ENCODE data around the gene LRP3.
"Not testable (repeated sequence)": the region's sequence is repeated elsewhere in the genome, so short reads cannot be mapped to it uniquely, and the experiment has no call there.

The LRP3 gene

GRCh38 chr19:33219261-33219815 lies 25.2 kb downstream of the LRP3 start:
- POLR2A ChIA-PET: interaction anchor here (0.5 kb wide), 1 partner anchor 164 kb away, joined by 3 read pairs; no protein-coding TSS in a partner anchor
- no peak for DNase-seq (ENCODE audit: extremely low spot score)
- CTCF ChIA-PET: no interaction called here
- no peak for TF ChIP-seq ZNF384 (IDR thresholded peaks at IDR 0.05)

- POLR2A ChIA-PET: no interaction called here
- no peak for TF ChIP-seq ELF4 (IDR thresholded peaks at IDR 0.05)
- no peak for TF ChIP-seq SP1 (IDR thresholded peaks at IDR 0.05)
- TF ChIP-seq L3MBTL2 (conservative IDR thresholded peaks at IDR 0.05): no peak
- TF ChIP-seq BHLHE40 (IDR thresholded peaks at IDR 0.05; ENCODE audit: borderline replicate concordance): no peak
- TF ChIP-seq HDGF (IDR thresholded peaks at IDR 0.05; ENCODE audit: borderline replicate concordance): no peak
- no peak for TF ChIP-seq CTBP1 (IDR thresholded peaks at IDR 0.05; ENCODE audit: borderline replicate concordance)
- no peak for TF ChIP-seq NFRKB (IDR thresholded peaks at IDR 0.05)
- TF ChIP-seq FOXK2 (IDR thresholded peaks at IDR 0.05): no peak
- TF ChIP-seq LEF1 (IDR thresholded peaks at IDR 0.05; ENCODE audit: borderline replicate concordance): no peak
- TF ChIP-seq FOXM1 (IDR thresholded peaks at IDR 0.05; ENCODE audit: borderline replicate concordance): no peak
- no peak for TF ChIP-seq ARNT (IDR thresholded peaks at IDR 0.05)
- TF ChIP-seq ZNF384 (IDR thresholded peaks at IDR 0.05): no peak
- no peak for TF ChIP-seq TARDBP (IDR thresholded peaks at IDR 0.05)
- TF ChIP-seq PKNOX1 (IDR thresholded peaks at IDR 0.05): no peak
- no peak for TF ChIP-seq FOXA1 (IDR thresholded peaks at IDR 0.05)
- no peak for TF ChIP-seq SUZ12 (IDR thresholded peaks at IDR 0.05)
- CTCF ChIA-PET: no interaction called here
- DNase-seq (ENCODE audit: extremely low spot score): no peak
These were observed 26.0 kb downstream of the LRP3 start for GRCh38 chr19:33220115-33220514.

GRCh38 chr19:33220735-33221134 lies 26.6 kb downstream of the LRP3 start:
- ChIA-PET POLR2A (no interaction called here), CTCF (no interaction called here)
- no peak for DNase-seq (ENCODE audit: extremely low spot score)
- no peak for TF ChIP-seq LEF1 (IDR thresholded peaks at IDR 0.05; ENCODE audit: borderline replicate concordance)
- TF ChIP-seq TARDBP (IDR thresholded peaks at IDR 0.05): no peak
- no peak for TF ChIP-seq FOXK2 (IDR thresholded peaks at IDR 0.05)
- TF ChIP-seq L3MBTL2 (conservative IDR thresholded peaks at IDR 0.05): no peak
- no peak for TF ChIP-seq ZNF384 (IDR thresholded peaks at IDR 0.05)
- TF ChIP-seq SUZ12 (IDR thresholded peaks at IDR 0.05): no peak
- no peak for TF ChIP-seq HDGF (IDR thresholded peaks at IDR 0.05; ENCODE audit: borderline replicate concordance)
- no peak for TF ChIP-seq FOXA1 (IDR thresholded peaks at IDR 0.05)
- no peak for TF ChIP-seq FOXM1 (IDR thresholded peaks at IDR 0.05; ENCODE audit: borderline replicate concordance)
- TF ChIP-seq ELF4 (IDR thresholded peaks at IDR 0.05): no peak
- TF ChIP-seq BHLHE40 (IDR thresholded peaks at IDR 0.05; ENCODE audit: borderline replicate concordance): no peak
- no peak for TF ChIP-seq PKNOX1 (IDR thresholded peaks at IDR 0.05)
- no peak for TF ChIP-seq ARNT (IDR thresholded peaks at IDR 0.05)
- TF ChIP-seq NFRKB (IDR thresholded peaks at IDR 0.05): no peak
- TF ChIP-seq SP1 (IDR thresholded peaks at IDR 0.05): no peak

GRCh38 chr19:33221638-33222037 lies 27.5 kb downstream of the LRP3 start:
- POLR2A ChIA-PET: no interaction called here
- no peak for DNase-seq (ENCODE audit: extremely low spot score)
- CTCF ChIA-PET: no interaction called here
- TF ChIP-seq BHLHE40 (IDR thresholded peaks at IDR 0.05; ENCODE audit: borderline replicate concordance): no peak

- POLR2A ChIA-PET; CTCF ChIA-PET; DNase-seq (ENCODE audit: extremely low spot score): not testable (repeated sequence)
These were observed 28.1 kb downstream of the LRP3 start for GRCh38 chr19:33222255-33222654.

GRCh38 chr19:33224694-33225457 lies 30.7 kb downstream of the LRP3 start:
- POLR2A ChIA-PET: no interaction called here
- DNase-seq (ENCODE audit: extremely low spot score): no peak
- CTCF ChIA-PET: interaction anchor here (0.6 to 1.2 kb wide), 2 partner anchors 11 to 173 kb away, joined by 3 to 4 read pairs; no protein-coding TSS in a partner anchor
- TF ChIP-seq FOXM1 (IDR thresholded peaks at IDR 0.05; ENCODE audit: borderline replicate concordance): no peak
- no peak for TF ChIP-seq LEF1 (IDR thresholded peaks at IDR 0.05; ENCODE audit: borderline replicate concordance)
- TF ChIP-seq FOXK2 (IDR thresholded peaks at IDR 0.05): no peak
- TF ChIP-seq SUZ12 (IDR thresholded peaks at IDR 0.05): no peak
- no peak for TF ChIP-seq ELF4 (IDR thresholded peaks at IDR 0.05)
- TF ChIP-seq NFRKB (IDR thresholded peaks at IDR 0.05): no peak
- TF ChIP-seq ARNT (IDR thresholded peaks at IDR 0.05): no peak
- no peak for TF ChIP-seq ZNF384 (IDR thresholded peaks at IDR 0.05)
- TF ChIP-seq TARDBP (IDR thresholded peaks at IDR 0.05): no peak
- TF ChIP-seq FOXA1 (IDR thresholded peaks at IDR 0.05): no peak
- no peak for TF ChIP-seq SP1 (IDR thresholded peaks at IDR 0.05)
- no peak for TF ChIP-seq HDGF (IDR thresholded peaks at IDR 0.05; ENCODE audit: borderline replicate concordance)
- no peak for TF ChIP-seq PKNOX1 (IDR thresholded peaks at IDR 0.05)
- TF ChIP-seq CTBP1 (IDR thresholded peaks at IDR 0.05; ENCODE audit: borderline replicate concordance): no peak
- TF ChIP-seq BHLHE40 (IDR thresholded peaks at IDR 0.05; ENCODE audit: borderline replicate concordance): no peak
- TF ChIP-seq L3MBTL2 (conservative IDR thresholded peaks at IDR 0.05): no peak

Measured in HEK293T (cell line).